HCT116 (cell line): ENCODE measurements around the gene SLC2A1. TPM values are rescaled to one million over a fixed set of nuclear protein-coding genes. Genes with fewer than 3 reads are reported as not detected.
A peak's percentile ranks its signal among the peaks of the same experiment; 100 is the strongest.

Experiments used
- ATAC-seq: fragments of 200-7000 bp; cut with Tn5 transposase; 2 replicates; pipeline ENCODE4 v1.9.1; 2020; ENCODE audit warnings: mild to moderate bottlenecking, moderate library complexity
- BruUV-seq: library from RNA; stranded (reverse); fragments of 400-500 nt; replicated peaks from 2 replicates; lab custom pipeline; 2021; lab: Mats Ljungman, UMichigan
- CTCF ChIA-PET: fragments of 300-600 bp; sonication (Branson Sonifier 250); formaldehyde crosslinking; loops from one replicate; lab custom pipeline; 2021; ENCODE audit warnings: antibody characterized with exemption; lab: Charles Lee
- POLR2A ChIA-PET: fragments of 300-600, 350-600 bp; sonication (Branson Sonifier 250); formaldehyde crosslinking; loops from one replicate; lab custom pipeline; 2021; ENCODE audit warnings: antibody characterized with exemption; lab: Charles Lee
- RAD21 ChIA-PET, 2 experiments: fragments of 300-600 bp; sonication (Branson Sonifier 250); formaldehyde crosslinking; loops; one replicate each; lab custom pipeline; 2023; ENCODE audit warnings: low total read pairs in 2 of 2; ENCODE audit not compliant: uncharacterized antibody in 2 of 2, unreplicated experiment in 2 of 2, low non-redundant PET in 1 of 2; lab: Charles Lee
- DNase-seq: peaks from one replicate; pipeline ENCODE4 v3.0.0-alpha.2; 2010; ENCODE audit warnings: low read depth, low spot score
- H2AFZ ChIP-seq: fragments of 200-600 bp; shearing (Covaris generic), sonication (generic); 2 replicates; pipeline ENCODE4 v1.6.1; 2017; ENCODE audit warnings: low read depth, mixed run types, mixed read lengths, antibody characterized with exemption, low read length; ENCODE audit not compliant: poor library complexity, severe bottlenecking
- H3K27ac ChIP-seq: 2 replicates; pipeline ENCODE4 v1.5.1; 2012; ENCODE audit warnings: low read depth, low read length
- H3K27me3 ChIP-seq: fragments of 200-600 bp; sonication (generic); 2 replicates; pipeline ENCODE4 v1.6.1; 2016; ENCODE audit warnings: mixed run types, low read length, mixed read lengths; ENCODE audit not compliant: insufficient read depth
- H3K36me3 ChIP-seq, 2 experiments: fragments of 200-500 bp in 1 of 2; fragments of 200-600 bp in 1 of 2; sonication (Bioruptor generic) in 1 of 2; sonication (generic) in 1 of 2; 2 replicates each; pipeline versions ENCODE4 v1.5.1 to v1.6.1; 2014 to 2016; ENCODE audit warnings: low read length in 2 of 2, inconsistent platforms in 1 of 2, mixed read lengths in 1 of 2, mixed run types in 1 of 2; ENCODE audit not compliant: insufficient read depth in 2 of 2, control insufficient read depth in 1 of 2
- H3K4me1 ChIP-seq, 2 experiments: fragments of 200-600 bp in 1 of 2; sonication (generic) in 1 of 2; 2 replicates each; pipeline versions ENCODE4 v1.5.1 to v1.6.1; 2012 to 2017; ENCODE audit warnings: low read length in 2 of 2, inconsistent platforms in 1 of 2, mild to moderate bottlenecking in 1 of 2, mixed read lengths in 1 of 2, mixed run types in 1 of 2, moderate library complexity in 1 of 2; ENCODE audit not compliant: insufficient read depth in 2 of 2, control insufficient read depth in 1 of 2
- H3K4me2 ChIP-seq: fragments of 200-600 bp; sonication (generic); 2 replicates; pipeline ENCODE4 v1.6.1; 2017; ENCODE audit warnings: mixed run types, low read length, mixed read lengths
- H3K4me3 ChIP-seq, 2 experiments: fragments of 200-600 bp in 1 of 2; sonication (generic) in 1 of 2; replicated peaks in 1 of 2; 2 replicates each; pipeline ENCODE4 v1.5.1; 2011 to 2016; ENCODE audit warnings: low read length in 2 of 2, control low read depth in 1 of 2, low read depth in 1 of 2, mild to moderate bottlenecking in 1 of 2, mixed read lengths in 1 of 2, mixed run types in 1 of 2
- H3K79me2 ChIP-seq: fragments of 200-600 bp; sonication (generic); 2 replicates; pipeline ENCODE4 v1.6.1; 2017; ENCODE audit warnings: mild to moderate bottlenecking, mixed run types, low read length, moderate library complexity, mixed read lengths; ENCODE audit not compliant: insufficient read depth
- H3K9ac ChIP-seq: fragments of 200-600 bp; sonication (generic); 2 replicates; pipeline ENCODE4 v1.6.1; 2016; ENCODE audit warnings: low read length, mixed read lengths
- H3K9me2 ChIP-seq: fragments of 200-600 bp; sonication (generic), shearing (Covaris generic); 2 replicates; pipeline ENCODE4 v1.6.1; 2017; ENCODE audit warnings: mixed run types, mild to moderate bottlenecking, moderate library complexity; ENCODE audit not compliant: insufficient read depth
- H3K9me3 ChIP-seq, 2 experiments: fragments of 200-500 bp in 1 of 2; fragments of 200-600 bp in 1 of 2; sonication (Bioruptor generic) in 1 of 2; sonication (generic) in 1 of 2; 2 replicates each; pipeline ENCODE4 v1.6.1; 2014 to 2017; ENCODE audit warnings: low read length in 2 of 2, mixed read lengths in 2 of 2, inconsistent platforms in 1 of 2, low read depth in 1 of 2, mild to moderate bottlenecking in 1 of 2, mixed run types in 1 of 2, moderate library complexity in 1 of 2; ENCODE audit not compliant: control insufficient read depth in 1 of 2, insufficient read depth in 1 of 2
- H4K20me1 ChIP-seq: fragments of 200-600 bp; sonication (generic), shearing (Covaris generic); 2 replicates; pipeline ENCODE4 v1.6.1; 2017; ENCODE audit warnings: mixed run types, mild to moderate bottlenecking, moderate library complexity; ENCODE audit not compliant: insufficient read depth
- CBX3 ChIP-seq: IDR thresholded peaks from 2 replicates; pipeline ENCODE4 v1.6.1; 2012; ENCODE audit warnings: low read depth
- EGR1 ChIP-seq: IDR thresholded peaks from 2 replicates; pipeline ENCODE4 v1.6.1; 2012; ENCODE audit warnings: low read depth
- FOSL1 ChIP-seq: IDR thresholded peaks from 2 replicates; pipeline ENCODE4 v1.6.1; 2012; ENCODE audit warnings: low read depth
- POLR2A ChIP-seq: IDR thresholded peaks from 2 replicates; pipeline ENCODE4 v1.7.0; 2011; ENCODE audit warnings: borderline replicate concordance; ENCODE audit not compliant: insufficient read depth, insufficient read length; ENCODE audit errors: extremely low read depth
- TCF7L2 ChIP-seq: IDR thresholded peaks from 2 replicates; pipeline ENCODE4 v1.7.0; 2011; ENCODE audit warnings: borderline replicate concordance, inconsistent platforms; ENCODE audit not compliant: insufficient read depth, insufficient read length; ENCODE audit errors: extremely low read depth
- ZBTB33 ChIP-seq: IDR thresholded peaks from 2 replicates; pipeline ENCODE4 v1.6.1; 2011; ENCODE audit warnings: mild to moderate bottlenecking, low read length, moderate library complexity; ENCODE audit not compliant: insufficient replicate concordance; ENCODE audit errors: extremely low read depth
- intact Hi-C: fragments of 100-400 bp; cut with micrococcal nuclease; formaldehyde crosslinking; loops from 2 replicates; pipeline ENCODE4 v1.10.0; 2022
- total RNA-seq: library from RNA; stranded (reverse); gene quantifications from one replicate; pipeline ENCODE4 v1.2.1, GENCODE V29; 2021; ENCODE audit not compliant: unreplicated experiment
- TF ChIP-seq, protein P1 (sequence below): IDR thresholded peaks from 2 replicates; pipeline ENCODE4 v1.6.1; 2012; ENCODE audit warnings: low read depth

SLC2A1 gene
- total RNA-seq, 1 experiment from 2014 or later: 248 TPM

- TF ChIP-seq, protein P1, sequence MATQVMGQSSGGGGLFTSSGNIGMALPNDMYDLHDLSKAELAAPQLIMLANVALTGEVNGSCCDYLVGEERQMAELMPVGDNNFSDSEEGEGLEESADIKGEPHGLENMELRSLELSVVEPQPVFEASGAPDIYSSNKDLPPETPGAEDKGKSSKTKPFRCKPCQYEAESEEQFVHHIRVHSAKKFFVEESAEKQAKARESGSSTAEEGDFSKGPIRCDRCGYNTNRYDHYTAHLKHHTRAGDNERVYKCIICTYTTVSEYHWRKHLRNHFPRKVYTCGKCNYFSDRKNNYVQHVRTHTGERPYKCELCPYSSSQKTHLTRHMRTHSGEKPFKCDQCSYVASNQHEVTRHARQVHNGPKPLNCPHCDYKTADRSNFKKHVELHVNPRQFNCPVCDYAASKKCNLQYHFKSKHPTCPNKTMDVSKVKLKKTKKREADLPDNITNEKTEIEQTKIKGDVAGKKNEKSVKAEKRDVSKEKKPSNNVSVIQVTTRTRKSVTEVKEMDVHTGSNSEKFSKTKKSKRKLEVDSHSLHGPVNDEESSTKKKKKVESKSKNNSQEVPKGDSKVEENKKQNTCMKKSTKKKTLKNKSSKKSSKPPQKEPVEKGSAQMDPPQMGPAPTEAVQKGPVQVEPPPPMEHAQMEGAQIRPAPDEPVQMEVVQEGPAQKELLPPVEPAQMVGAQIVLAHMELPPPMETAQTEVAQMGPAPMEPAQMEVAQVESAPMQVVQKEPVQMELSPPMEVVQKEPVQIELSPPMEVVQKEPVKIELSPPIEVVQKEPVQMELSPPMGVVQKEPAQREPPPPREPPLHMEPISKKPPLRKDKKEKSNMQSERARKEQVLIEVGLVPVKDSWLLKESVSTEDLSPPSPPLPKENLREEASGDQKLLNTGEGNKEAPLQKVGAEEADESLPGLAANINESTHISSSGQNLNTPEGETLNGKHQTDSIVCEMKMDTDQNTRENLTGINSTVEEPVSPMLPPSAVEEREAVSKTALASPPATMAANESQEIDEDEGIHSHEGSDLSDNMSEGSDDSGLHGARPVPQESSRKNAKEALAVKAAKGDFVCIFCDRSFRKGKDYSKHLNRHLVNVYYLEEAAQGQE: no peak
- TF ChIP-seq POLR2A: no peak
- TF ChIP-seq, all 23 proteins: peak for 0
Observed at GRCh38 chr1:42946120-42946898, 12.4 kb downstream of the SLC2A1 start (continued).

- Histone ChIP-seq H3K27ac (peak overlapping the region; percentile 84), H3K27me3 (no peaks in the 10 kb centered on the region), H4K20me1 (no peaks in the 10 kb centered on the region), H3K4me1 (peaks cover 88 to 98% of the 10 kb centered on the region in 2 experiments), H3K9ac (0 out of 2 replicates have a peak overlapping the region, but pooled peaks have one; percentile 56), H2AFZ (no peak overlapping the region), H3K9me2 (no peaks in the 10 kb centered on the region), H3K4me3 (no peak overlapping the region), H3K9me3 (no peaks in the 10 kb centered on the region), H3K4me2 (peak overlapping the region; percentile 81), H3K79me2 (peaks cover 98% of the 10 kb centered on the region), H3K36me3 (peaks cover 2 to 7% of the 10 kb centered on the region in 2 experiments; a peak in 1 of 4 replicates)
- no TSS peak for BruUV-seq
- ChIA-PET CTCF (interaction anchor here (2.6 kb wide), 1 partner anchor 129 kb away, joined by 9 read pairs; no protein-coding TSS in a partner anchor), RAD21 (interaction anchor here in 1 of 2 experiments (0.6 kb wide), 1 partner anchor 22 kb away, joined by 3 read pairs; no protein-coding TSS in a partner anchor), POLR2A (no interaction called here)
- intact Hi-C loops: no loop called here
- no peak for TF ChIP-seq EGR1
- no peak for TF ChIP-seq ZBTB33
- TF ChIP-seq FOSL1: no peak
- no peak for TF ChIP-seq TCF7L2
- no peak for TF ChIP-seq CBX3
- ATAC-seq: no peak
- no peak for DNase-seq
Observed at GRCh38 chr1:42945164-42945563, 13.5 kb downstream of the SLC2A1 start.
